Pancreas (tissue), 10 donors: ENCODE measurements around the gene AP1G2. TPM values are rescaled to one million over a fixed set of nuclear protein-coding genes. Genes with fewer than 3 reads are reported as not detected.

ENCODE experiments used
- ATAC-seq, 4 donors: fragments of 200-7000 bp; cut with Tn5 transposase; one replicate each; pipeline versions ENCODE4 v1.8.0 to v1.9.1; 2020; ENCODE audit warnings: mild to moderate bottlenecking in 4 of 4, moderate library complexity in 4 of 4
- DNase-seq, 6 donors: peaks; one replicate each; pipeline ENCODE4 v3.0.0-alpha.2; 2020
- FAIRE-seq: peaks from 2 replicates; lab custom pipeline; 2012; peaks lifted over from hg19 to GRCh38; lab: Jason Lieb, UNC
- H3K27ac ChIP-seq, 4 donors: fragments of 200-600 bp; sonication (generic); 1 replicate in 3 of 4; 2 replicates in 1 of 4; pipeline versions ENCODE4 v1.5.0 to v1.8.0; 2020
- H3K27me3 ChIP-seq, 4 donors: fragments of 200-600 bp; one replicate each; pipeline ENCODE4 v1.8.0; 2021
- H3K36me3 ChIP-seq, 3 donors: fragments of 200-600 bp; sonication (generic) in 1 of 3; one replicate each; pipeline versions ENCODE4 v1.5.0 to v1.8.0; 2020 to 2021
- H3K4me1 ChIP-seq, 3 donors: fragments of 200-600 bp; one replicate each; pipeline ENCODE4 v1.8.0; 2021
- H3K4me3 ChIP-seq, 4 donors: fragments of 200-600 bp; sonication (generic) in 2 of 4; one replicate each; pipeline versions ENCODE4 v1.5.0 to v1.8.0; 2020 to 2021
- H3K9me3 ChIP-seq, 4 donors: fragments of 200-600 bp; one replicate each; pipeline ENCODE4 v1.8.0; 2021
- WGBS, 2 donors: extraction: QIAGEN DNeasy Blood & Tissue Kit; methylation state at CpG; one replicate each; pipeline ENCODE4 v1.1.7; 2013; 5-methylcytosine and 5-hydroxymethylcytosine counted together
- intact Hi-C, 3 donors: fragments of 100-400 bp; cut with DNase I; formaldehyde crosslinking; loops; one replicate each; pipeline versions ENCODE4 v1.11.1 to v1.14.2; 2022
- polyA plus RNA-seq, 2 donors: library from polyadenylated mRNA; stranded (reverse); fragments of 200-250 nt; gene quantifications; one replicate each; pipeline ENCODE4 v1.2.3, GENCODE V29; 2013
- total RNA-seq, 6 donors: library from RNA; stranded (reverse); fragmentation: NEBNext Ultra II Directional in 4 of 6; extraction: Animal tissue kit (Norgen Biotek cat#: 25700) in 4 of 6; gene quantifications; one replicate each; pipeline versions ENCODE4 v1.2.1 to v1.2.4, GENCODE V29; 2021 to 2023
- TF ChIP-seq, protein P1 (sequence below), 4 donors: fragments of 200-600 bp; sonication (generic) in 3 of 4; IDR thresholded peaks; one replicate each; pipeline versions ENCODE4 v1.5.0 to v1.8.0; 2021; ENCODE audit warnings: antibody characterized with exemption in 4 of 4
- donor health status: healthy with polysubstance abuse.
- donor health status: DM: no; HTN: no; CAD: no; lungs with moderate emphysema.
- donor health status: DM: no; HTN: no; CAD: no.
- donor health status: control.
- donor health status: control.
- donor health status: Bipolar disorder and iron deficiency.
- donor health status: DM: yes; HTN: yes; CAD: no.
- donor health status: DM: no; HTN: no; CAD: no.
- donor health status: DM: no; HTN: no; CAD: no.
- donor health status: DM: yes; HTN: yes; CAD: no.

The AP1G2 gene
- total and polyA plus RNA-seq, 8 donors: 57.4 to 392 (median 85.3) TPM

DNA sequence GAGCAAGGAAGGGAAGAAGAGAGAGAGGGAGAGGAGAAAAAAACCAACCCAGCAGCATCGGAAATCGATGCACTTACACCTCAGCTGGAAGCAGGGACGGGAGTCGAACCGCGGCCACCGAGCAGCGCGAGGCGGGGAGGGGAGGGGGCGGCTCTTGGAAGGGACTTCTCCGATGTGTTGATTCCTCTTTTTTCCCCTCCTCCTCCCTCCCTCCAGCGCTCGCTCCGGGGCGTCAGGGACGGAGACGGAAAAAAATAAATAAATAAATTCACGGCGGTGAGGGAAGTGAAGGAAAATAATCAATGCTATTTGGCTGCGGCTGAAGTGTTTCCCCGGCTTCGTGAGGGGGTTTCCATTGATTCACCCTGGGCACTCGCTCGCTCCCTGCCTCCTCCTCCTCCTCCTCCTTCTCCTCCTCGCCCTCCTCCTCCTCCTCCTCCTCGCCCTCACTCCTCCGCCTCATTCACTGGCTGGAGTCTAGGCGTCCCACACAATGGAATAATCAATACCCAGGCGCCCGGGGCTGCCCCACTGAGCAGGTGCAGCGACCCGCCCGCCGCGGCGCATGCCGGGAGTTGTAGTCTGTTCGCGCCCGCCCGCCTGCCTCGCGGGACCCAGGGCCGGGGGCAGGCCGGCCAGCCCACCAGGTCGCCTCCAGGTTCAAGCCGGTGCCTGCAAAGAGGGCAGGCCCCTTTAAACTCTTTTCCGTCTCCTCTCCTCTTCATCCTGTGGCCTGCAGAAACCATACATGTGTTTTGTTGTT is 16.1 kb downstream of the AP1G2 start, which contains the start of gene ZFHX2:
ZFHX2 (minus strand) TSS at position 500 of the 763 bp plus-strand sequence. CDS start 16,440 bp downstream, outside the sequence.
- DNase-seq: peak; percentile 83 to 95 (median 92)
- TF ChIP-seq, protein P1, sequence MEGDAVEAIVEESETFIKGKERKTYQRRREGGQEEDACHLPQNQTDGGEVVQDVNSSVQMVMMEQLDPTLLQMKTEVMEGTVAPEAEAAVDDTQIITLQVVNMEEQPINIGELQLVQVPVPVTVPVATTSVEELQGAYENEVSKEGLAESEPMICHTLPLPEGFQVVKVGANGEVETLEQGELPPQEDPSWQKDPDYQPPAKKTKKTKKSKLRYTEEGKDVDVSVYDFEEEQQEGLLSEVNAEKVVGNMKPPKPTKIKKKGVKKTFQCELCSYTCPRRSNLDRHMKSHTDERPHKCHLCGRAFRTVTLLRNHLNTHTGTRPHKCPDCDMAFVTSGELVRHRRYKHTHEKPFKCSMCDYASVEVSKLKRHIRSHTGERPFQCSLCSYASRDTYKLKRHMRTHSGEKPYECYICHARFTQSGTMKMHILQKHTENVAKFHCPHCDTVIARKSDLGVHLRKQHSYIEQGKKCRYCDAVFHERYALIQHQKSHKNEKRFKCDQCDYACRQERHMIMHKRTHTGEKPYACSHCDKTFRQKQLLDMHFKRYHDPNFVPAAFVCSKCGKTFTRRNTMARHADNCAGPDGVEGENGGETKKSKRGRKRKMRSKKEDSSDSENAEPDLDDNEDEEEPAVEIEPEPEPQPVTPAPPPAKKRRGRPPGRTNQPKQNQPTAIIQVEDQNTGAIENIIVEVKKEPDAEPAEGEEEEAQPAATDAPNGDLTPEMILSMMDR (IDR thresholded peaks at IDR 0.05): no peak
- FAIRE-seq: no peak
- ATAC-seq: peak; percentile 83 to 87 (median 83)
- H3K4me1 ChIP-seq: peaks cover 0 to 3% (median 0%) of the 10 kb centered on the region in 3 donors
- intact Hi-C loops: no loop called here
- no peaks in the 10 kb centered on the region for H3K36me3 ChIP-seq
- peak within 1 kb of the TSS in 2 of 4 donors; percentile 66 to 75 for H3K27ac ChIP-seq
- no peaks in the 10 kb centered on the region for H3K9me3 ChIP-seq
- peak within 1 kb of the TSS; percentile 40 to 75 (median 52) for H3K4me3 ChIP-seq
- H3K27me3 ChIP-seq: no peaks in the 10 kb centered on the region
- 0 to 1% methylated on average over 44 to 47 of the region's 49 CpGs for WGBS, 2 donors

DNA sequence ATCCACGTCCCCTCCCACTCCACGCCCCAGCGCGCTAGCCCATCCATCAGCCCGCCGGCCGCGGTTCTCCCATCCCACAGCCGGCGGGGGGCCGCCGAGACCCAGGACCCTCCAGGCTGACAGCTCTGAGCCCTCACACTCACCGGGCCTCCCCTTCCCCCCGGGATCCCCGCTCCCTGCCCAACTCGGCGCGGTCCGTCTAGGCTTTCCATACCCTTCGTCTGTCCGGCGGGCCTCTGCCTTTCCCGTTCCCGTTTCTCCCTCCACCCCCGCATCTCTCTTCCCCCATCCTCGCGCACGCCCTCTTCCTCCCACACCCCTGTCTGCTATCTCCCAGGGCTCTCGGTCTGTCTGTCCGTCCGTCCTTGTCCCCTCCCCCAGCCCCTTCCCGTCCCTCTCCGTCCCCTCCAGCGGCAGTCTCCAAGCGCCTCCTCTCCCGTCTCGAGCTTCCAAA is 16.8 kb downstream of the AP1G2 start:
- no peak for FAIRE-seq
- intact Hi-C loops: no loop called here

GRCh38 chr14:23550131-23550811 is 17.3 kb downstream of the AP1G2 start:
- intact Hi-C loops: no loop called here
- no peak for DNase-seq
- WGBS, 2 donors: 67 to 73% methylated on average over 12 of the region's 12 CpGs
- no peak for FAIRE-seq
- ATAC-seq: no peak
- Histone ChIP-seq H3K27ac (no peak overlapping the region), H3K27me3 (no peaks in the 10 kb centered on the region), H3K4me1 (peaks cover 0 to 3% (median 0%) of the 10 kb centered on the region in 3 donors), H3K9me3 (no peaks in the 10 kb centered on the region), H3K36me3 (no peaks in the 10 kb centered on the region), H3K4me3 (peak overlapping the region in 3 of 4 donors; percentile 40 to 75 (median 58))
- TF ChIP-seq, protein P1 (IDR thresholded peaks at IDR 0.05): no peak

More for the DNA sequence above, 16.8 kb downstream of the AP1G2 start:
- 2 to 4% methylated on average over 37 of the region's 37 CpGs for WGBS, 2 donors
- H3K9me3 ChIP-seq: no peaks in the 10 kb centered on the region
- H3K36me3 ChIP-seq: no peaks in the 10 kb centered on the region
- TF ChIP-seq, protein P1 (IDR thresholded peaks at IDR 0.05): no peak
- DNase-seq (peak in 4 of 6 donors; percentile 43 to 70 (median 58)), ATAC-seq (peak in 3 of 4 donors; percentile 6 to 20 (median 19))
- no peaks in the 10 kb centered on the region for H3K27me3 ChIP-seq
- H3K27ac ChIP-seq: peak overlapping the region in 2 of 4 donors; percentile 66 to 75
- H3K4me3 ChIP-seq: peak overlapping the region; percentile 40 to 75 (median 52)
- H3K4me1 ChIP-seq: peaks cover 0 to 3% (median 0%) of the 10 kb centered on the region in 3 donors

DNA sequence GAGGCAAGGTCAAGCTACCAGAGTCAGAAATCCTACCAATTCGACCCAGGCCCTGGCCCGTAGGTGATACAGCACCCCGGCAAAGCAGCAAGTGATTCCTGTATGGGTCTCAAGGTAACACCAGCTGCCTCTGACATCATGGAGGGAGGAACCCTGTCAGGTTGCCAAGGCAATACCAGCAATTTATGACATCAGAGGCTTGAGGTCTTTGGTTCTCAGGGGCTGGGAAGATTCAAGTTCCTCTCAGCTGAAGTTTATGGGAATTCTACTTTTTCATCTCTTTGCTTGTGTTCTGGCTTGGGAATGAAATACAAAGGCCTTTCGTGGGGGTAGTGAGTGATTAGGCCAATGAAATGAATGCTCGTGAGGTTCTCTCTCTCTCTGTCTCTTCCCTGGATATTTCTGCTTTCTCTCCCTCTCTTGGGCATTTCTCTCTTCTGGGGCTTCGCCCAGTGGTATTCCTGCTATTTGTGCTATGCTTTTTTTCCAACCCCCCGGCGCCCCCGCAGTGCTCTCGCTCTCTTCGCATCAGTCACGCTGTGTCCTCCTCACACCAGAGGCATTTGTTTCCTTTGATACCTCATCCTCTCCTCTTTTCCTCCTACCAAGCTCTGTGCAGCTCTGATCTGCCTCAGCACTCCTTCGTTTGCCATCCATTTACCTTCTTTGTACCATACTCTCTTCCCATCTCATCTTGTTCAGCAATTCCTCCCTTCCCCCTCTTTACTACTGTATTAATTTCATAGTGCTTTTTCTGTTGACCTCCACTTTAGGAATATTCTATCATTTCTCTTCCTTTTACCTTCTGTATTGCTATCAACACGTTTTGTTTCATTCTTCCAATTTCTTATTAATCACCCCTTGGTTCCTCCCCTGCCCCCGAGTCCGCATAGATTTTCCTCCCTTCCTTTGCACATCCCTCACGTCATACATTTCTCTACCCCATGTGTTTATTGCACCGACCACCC is 19.0 kb downstream of the AP1G2 start:
- FAIRE-seq (no peak), DNase-seq (no peak), ATAC-seq (no peak)
- H3K9me3 ChIP-seq: no peaks in the 10 kb centered on the region
- H3K36me3 ChIP-seq: no peaks in the 10 kb centered on the region
- H3K4me3 ChIP-seq: no peak overlapping the region
- peaks cover 0 to 3% (median 0%) of the 10 kb centered on the region in 3 donors for H3K4me1 ChIP-seq
- WGBS, 2 donors: 63 to 67% methylated on average over 18 of the region's 18 CpGs
- TF ChIP-seq, protein P1 (IDR thresholded peaks at IDR 0.05): no peak
- no peaks in the 10 kb centered on the region for H3K27me3 ChIP-seq
- H3K27ac ChIP-seq: no peak overlapping the region
- intact Hi-C loops: no loop called here
